DOHH2 (cell line): ENCODE measurements around the gene RDM1.

Experiments
- H3F3A ChIP-seq: fragments of 200-600 bp; sonication (generic), shearing (Covaris generic); 2 replicates; pipeline ENCODE4 v1.6.0; 2016; ENCODE audit warnings: antibody characterized with exemption, mild to moderate bottlenecking; ENCODE audit not compliant: control insufficient read depth, insufficient read depth
- H3K27ac ChIP-seq: fragments of 200-600 bp; sonication (generic); 2 replicates; pipeline ENCODE4 v1.5.1; 2014; ENCODE audit warnings: low read depth, mild to moderate bottlenecking, low read length, moderate library complexity
- H3K27me3 ChIP-seq: fragments of 200-600 bp; sonication (generic); 2 replicates; pipeline ENCODE4 v1.6.1; 2014; ENCODE audit warnings: mild to moderate bottlenecking, low read length, mixed read lengths; ENCODE audit not compliant: control insufficient read depth
- H3K36me3 ChIP-seq: fragments of 200-600 bp; sonication (generic); 2 replicates; pipeline ENCODE4 v1.6.1; 2014; ENCODE audit warnings: mild to moderate bottlenecking, low read length, moderate library complexity, mixed read lengths; ENCODE audit not compliant: control insufficient read depth
- H3K4me1 ChIP-seq: fragments of 200-600 bp; sonication (generic); 2 replicates; pipeline ENCODE4 v1.6.1; 2014; ENCODE audit warnings: mild to moderate bottlenecking, low read length, mixed read lengths; ENCODE audit not compliant: control insufficient read depth
- H3K4me2 ChIP-seq: fragments of 200-600 bp; sonication (generic); 2 replicates; pipeline ENCODE4 v1.6.0; 2014; ENCODE audit warnings: mild to moderate bottlenecking, low read length, moderate library complexity
- H3K4me3 ChIP-seq: fragments of 200-600 bp; sonication (generic); 2 replicates; pipeline ENCODE4 v1.5.1; 2014; ENCODE audit warnings: mild to moderate bottlenecking, low read length, mixed read lengths
- H3K79me2 ChIP-seq: fragments of 200-600 bp; sonication (generic); 2 replicates; pipeline ENCODE4 v1.6.1; 2014; ENCODE audit warnings: mild to moderate bottlenecking, low read length, mixed read lengths; ENCODE audit not compliant: control insufficient read depth
- H3K9me2 ChIP-seq: fragments of 200-600 bp; sonication (generic); replicated peaks from 2 replicates; pipeline ENCODE4 v1.6.1; 2014; ENCODE audit warnings: mild to moderate bottlenecking, low read length, mixed read lengths; ENCODE audit not compliant: control insufficient read depth
- H3K9me3 ChIP-seq: fragments of 200-600 bp; sonication (generic); 2 replicates; pipeline ENCODE4 v1.6.1; 2014; ENCODE audit warnings: antibody characterized with exemption, low read length, mixed read lengths; ENCODE audit not compliant: control insufficient read depth, insufficient read depth
- H4K20me1 ChIP-seq: fragments of 200-600 bp; sonication (generic); 2 replicates; pipeline ENCODE4 v1.6.0; 2014; ENCODE audit warnings: low read depth, mild to moderate bottlenecking, antibody characterized with exemption, low read length, moderate library complexity; ENCODE audit not compliant: control insufficient read depth, insufficient read depth
- CTCF ChIP-seq: fragments of 200-600 bp; sonication (generic); IDR thresholded peaks from one replicate; pipeline ENCODE4 v1.5.1; 2014; ENCODE audit warnings: antibody characterized with exemption, mild to moderate bottlenecking, low read depth, low read length; ENCODE audit not compliant: poor library complexity, severe bottlenecking
- EZH2phosphoT487 ChIP-seq: fragments of 200-600 bp; sonication (generic); IDR thresholded peaks from 2 replicates; pipeline ENCODE4 v1.6.1; 2017; ENCODE audit warnings: borderline replicate concordance, mild to moderate bottlenecking, antibody characterized with exemption, low read length, moderate library complexity, mixed read lengths

RDM1 gene

GRCh38 chr17:35875072-35875799 is 55.3 kb downstream of the RDM1 start:
- H3K27ac ChIP-seq: no peak overlapping the region
- no peaks in the 10 kb centered on the region for H3K36me3 ChIP-seq
- H3K4me3 ChIP-seq: no peak overlapping the region
- H3K9me2 ChIP-seq: no peaks in the 10 kb centered on the region
- H3K4me1 ChIP-seq: peaks cover 6% of the 10 kb centered on the region
- no peaks in the 10 kb centered on the region for H4K20me1 ChIP-seq
- no peak for TF ChIP-seq EZH2phosphoT487
- no peak for TF ChIP-seq CTCF
- H3K27me3 ChIP-seq: peaks cover 3% of the 10 kb centered on the region; the same call in 1 of the 2 replicates
- H3K4me2 ChIP-seq: no peak overlapping the region
- no peaks in the 10 kb centered on the region for H3K9me3 ChIP-seq
- no peaks in the 10 kb centered on the region for H3F3A ChIP-seq
- H3K79me2 ChIP-seq: no peaks in the 10 kb centered on the region

DNA sequence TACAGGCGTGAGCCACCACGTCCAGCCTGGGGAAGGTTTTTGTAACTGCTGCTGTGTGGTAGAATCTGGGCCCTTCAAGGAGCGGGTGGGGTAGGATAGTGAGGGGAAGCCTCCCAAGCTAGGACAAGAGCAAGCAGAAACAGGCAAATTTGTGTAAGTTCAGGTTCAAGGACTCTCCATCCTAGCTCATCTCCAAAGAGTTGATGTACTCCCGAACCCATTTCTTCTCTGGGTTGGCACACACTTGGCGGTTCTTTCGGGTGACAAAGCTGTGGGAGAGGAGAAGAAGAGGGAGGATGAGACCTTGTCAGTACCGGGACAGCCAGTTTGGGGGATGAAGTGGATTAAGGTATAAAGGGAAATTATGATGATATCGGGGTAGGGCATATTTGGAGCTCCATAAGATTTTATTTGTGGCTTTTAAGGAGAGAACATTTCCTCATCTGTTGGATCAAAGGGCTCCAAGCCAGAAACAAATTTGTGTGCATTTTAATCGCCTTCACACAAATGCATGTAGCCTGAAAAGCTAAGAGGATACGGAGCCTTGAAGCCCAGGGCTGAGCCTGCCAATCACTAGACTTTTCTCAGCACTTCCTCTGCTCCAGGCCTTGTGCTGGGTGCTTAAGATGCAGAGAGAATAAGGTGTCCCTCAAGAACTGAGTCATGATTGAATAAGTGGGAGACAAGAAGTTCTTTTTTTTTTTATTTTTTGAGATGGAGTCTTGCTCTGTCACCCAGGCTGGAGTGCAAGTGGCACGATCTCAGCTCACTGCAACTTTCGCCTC is 58.2 kb downstream of the RDM1 start:
- no peak for TF ChIP-seq CTCF
- no peak for TF ChIP-seq EZH2phosphoT487
- no peaks in the 10 kb centered on the region for H3K4me1 ChIP-seq
- no peak overlapping the region for H3K27ac ChIP-seq
- no peak overlapping the region for H3K4me2 ChIP-seq
- H3K9me3 ChIP-seq: no peaks in the 10 kb centered on the region
- H3K27me3 ChIP-seq: peaks cover 3% of the 10 kb centered on the region; the same call in 1 of the 2 replicates
- H3K79me2 ChIP-seq: no peaks in the 10 kb centered on the region
- no peaks in the 10 kb centered on the region for H4K20me1 ChIP-seq
- H3K4me3 ChIP-seq: no peak overlapping the region
- no peaks in the 10 kb centered on the region for H3K36me3 ChIP-seq
- no peaks in the 10 kb centered on the region for H3F3A ChIP-seq
- no peaks in the 10 kb centered on the region for H3K9me2 ChIP-seq

- H3K27me3 ChIP-seq: no peaks in the 10 kb centered on the region
- no peak overlapping the region for H3K27ac ChIP-seq
- no peak overlapping the region for H3K4me2 ChIP-seq
- no peaks in the 10 kb centered on the region for H3K9me2 ChIP-seq
- H3K9me3 ChIP-seq: no peaks in the 10 kb centered on the region
- TF ChIP-seq EZH2phosphoT487 (no peak), CTCF (no peak)
- no peaks in the 10 kb centered on the region for H3K79me2 ChIP-seq
- no peaks in the 10 kb centered on the region for H3K36me3 ChIP-seq
- no peak overlapping the region for H3K4me3 ChIP-seq
- H4K20me1 ChIP-seq: no peaks in the 10 kb centered on the region
- H3K4me1 ChIP-seq: no peaks in the 10 kb centered on the region
- H3F3A ChIP-seq: no peaks in the 10 kb centered on the region
Observed at GRCh38 chr17:35870906-35871819, 59.4 kb downstream of the RDM1 start.
